Retinal pigment epithelial cell (primary cell): ENCODE data around the gene POU2F1.

ENCODE experiments used
- DNase-seq: peaks from one replicate; pipeline ENCODE4 v3.0.0-alpha.2; 2010; ENCODE audit warnings: low read depth
- H3K4me3 ChIP-seq: 2 replicates; pipeline ENCODE4 v1.5.1; 2011; ENCODE audit warnings: mild to moderate bottlenecking, low read length, control low read depth, moderate library complexity
- TF ChIP-seq, protein P1 (sequence below): conservative IDR thresholded peaks from 2 replicates; pipeline ENCODE4 v1.5.1; 2011; ENCODE audit warnings: low read depth, low read length, control low read depth, inconsistent platforms

The POU2F1 gene

DNA sequence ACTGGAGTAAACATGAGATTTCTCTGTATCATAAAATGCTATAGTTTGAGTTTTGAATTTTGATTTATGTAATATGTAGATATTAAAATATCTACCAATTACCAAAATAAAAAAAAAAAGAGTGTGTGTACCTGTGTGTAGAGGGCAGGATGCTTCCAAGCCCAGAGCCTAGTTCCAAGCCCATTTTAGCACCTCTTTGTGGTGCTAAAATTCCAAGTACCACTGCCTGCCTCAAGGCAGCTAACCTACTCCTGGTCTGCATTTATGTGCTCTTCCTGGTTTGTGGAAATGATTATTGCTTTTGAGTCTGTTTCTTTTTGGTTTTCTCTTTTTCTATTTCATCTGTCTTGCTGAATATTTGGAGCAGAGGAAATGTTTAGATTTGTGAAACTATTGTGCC is 8.7 kb upstream of the POU2F1 start:
- TF ChIP-seq, protein P1, sequence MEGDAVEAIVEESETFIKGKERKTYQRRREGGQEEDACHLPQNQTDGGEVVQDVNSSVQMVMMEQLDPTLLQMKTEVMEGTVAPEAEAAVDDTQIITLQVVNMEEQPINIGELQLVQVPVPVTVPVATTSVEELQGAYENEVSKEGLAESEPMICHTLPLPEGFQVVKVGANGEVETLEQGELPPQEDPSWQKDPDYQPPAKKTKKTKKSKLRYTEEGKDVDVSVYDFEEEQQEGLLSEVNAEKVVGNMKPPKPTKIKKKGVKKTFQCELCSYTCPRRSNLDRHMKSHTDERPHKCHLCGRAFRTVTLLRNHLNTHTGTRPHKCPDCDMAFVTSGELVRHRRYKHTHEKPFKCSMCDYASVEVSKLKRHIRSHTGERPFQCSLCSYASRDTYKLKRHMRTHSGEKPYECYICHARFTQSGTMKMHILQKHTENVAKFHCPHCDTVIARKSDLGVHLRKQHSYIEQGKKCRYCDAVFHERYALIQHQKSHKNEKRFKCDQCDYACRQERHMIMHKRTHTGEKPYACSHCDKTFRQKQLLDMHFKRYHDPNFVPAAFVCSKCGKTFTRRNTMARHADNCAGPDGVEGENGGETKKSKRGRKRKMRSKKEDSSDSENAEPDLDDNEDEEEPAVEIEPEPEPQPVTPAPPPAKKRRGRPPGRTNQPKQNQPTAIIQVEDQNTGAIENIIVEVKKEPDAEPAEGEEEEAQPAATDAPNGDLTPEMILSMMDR, result no peak
- no peak for DNase-seq
- H3K4me3 ChIP-seq, result no peak overlapping the region

DNA sequence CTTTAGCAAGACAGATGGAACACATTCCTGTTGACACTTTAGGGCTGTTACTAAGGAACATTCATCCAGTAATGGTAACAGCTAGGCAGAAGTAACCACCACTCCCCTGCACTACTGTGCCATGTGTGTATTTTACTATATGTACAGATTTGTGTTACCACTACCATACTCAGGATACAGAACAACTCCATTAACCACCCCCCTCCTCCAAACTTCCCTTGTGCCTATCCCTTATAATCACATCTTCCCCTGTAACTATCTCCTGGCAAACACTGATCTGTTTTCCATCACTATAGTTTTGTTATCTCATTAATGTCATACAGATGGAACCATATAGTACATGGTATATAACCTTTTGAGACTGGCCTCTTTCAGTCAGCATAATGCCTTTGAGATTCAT is 3.9 kb upstream of the POU2F1 start:
- no peak overlapping the region for H3K4me3 ChIP-seq
- no peak for DNase-seq
- TF ChIP-seq, protein P1, result no peak

DNA sequence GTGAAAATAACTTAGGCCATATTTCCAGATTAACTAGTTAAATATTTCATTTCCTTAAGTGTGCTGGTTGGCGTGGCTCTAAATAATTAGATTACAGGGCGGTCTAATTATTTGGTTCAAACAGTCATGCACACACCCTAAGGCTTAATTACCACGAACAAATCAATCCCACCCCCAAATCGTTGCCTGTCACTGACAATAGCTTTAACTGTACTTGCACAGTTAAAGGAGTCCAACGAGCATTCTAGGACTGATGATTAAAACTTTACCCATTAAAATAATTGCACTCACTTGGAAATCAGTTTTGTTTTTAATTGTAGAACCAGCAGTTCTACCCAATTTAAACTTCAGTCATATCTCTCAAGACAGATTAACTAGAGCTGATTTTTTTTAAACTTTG is 1.5 kb upstream of the POU2F1 start:
- TF ChIP-seq, protein P1, result no peak
- peak overlapping the region; percentile 90 for H3K4me3 ChIP-seq
- DNase-seq, result no peak

DNA sequence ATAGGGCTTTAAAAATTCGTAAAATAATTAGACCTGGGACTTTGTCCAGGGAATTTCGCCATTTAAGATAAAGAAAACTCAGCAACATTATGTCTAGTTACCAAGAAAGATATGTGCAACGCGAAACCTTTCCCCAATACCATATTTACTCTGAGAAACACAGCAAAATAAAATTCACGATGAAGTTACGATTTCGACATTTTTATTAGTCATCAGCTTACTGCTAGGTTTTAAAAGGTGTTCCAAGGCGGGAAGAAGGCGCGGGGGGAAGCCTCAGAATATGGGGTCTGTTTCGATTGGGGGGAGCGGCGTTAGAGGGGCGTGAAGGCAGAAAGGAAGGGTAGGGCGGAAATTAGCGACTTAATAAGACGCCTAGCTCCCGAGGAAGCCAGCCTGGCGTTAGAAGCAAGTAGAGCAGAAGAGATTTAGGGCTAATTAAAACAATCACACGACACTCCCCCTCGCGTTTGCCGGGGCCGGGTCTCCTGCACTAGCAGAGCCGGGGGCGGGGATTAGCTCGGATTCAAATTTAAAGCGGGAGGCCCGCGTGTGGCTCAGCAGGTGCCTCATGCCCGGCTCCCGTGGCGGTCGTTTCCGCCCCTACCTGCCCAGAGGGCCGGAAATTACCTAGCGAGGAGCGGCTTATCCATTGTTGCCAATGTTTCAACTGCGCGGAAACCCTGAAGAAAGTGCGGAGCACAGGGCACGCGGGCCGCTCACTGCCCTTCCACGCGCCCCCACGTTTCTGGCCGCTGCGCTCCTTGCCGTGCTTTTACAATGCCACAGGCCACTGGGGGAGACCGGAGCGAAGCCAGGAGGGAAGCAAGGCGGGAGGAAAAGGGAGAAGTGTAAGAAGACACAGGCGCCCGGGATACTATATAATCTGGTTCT is 795 bp upstream of the POU2F1 start:
- peak overlapping the region; percentile 90 for H3K4me3 ChIP-seq
- TF ChIP-seq, protein P1, result no peak
- peak; percentile 62 for DNase-seq

DNA sequence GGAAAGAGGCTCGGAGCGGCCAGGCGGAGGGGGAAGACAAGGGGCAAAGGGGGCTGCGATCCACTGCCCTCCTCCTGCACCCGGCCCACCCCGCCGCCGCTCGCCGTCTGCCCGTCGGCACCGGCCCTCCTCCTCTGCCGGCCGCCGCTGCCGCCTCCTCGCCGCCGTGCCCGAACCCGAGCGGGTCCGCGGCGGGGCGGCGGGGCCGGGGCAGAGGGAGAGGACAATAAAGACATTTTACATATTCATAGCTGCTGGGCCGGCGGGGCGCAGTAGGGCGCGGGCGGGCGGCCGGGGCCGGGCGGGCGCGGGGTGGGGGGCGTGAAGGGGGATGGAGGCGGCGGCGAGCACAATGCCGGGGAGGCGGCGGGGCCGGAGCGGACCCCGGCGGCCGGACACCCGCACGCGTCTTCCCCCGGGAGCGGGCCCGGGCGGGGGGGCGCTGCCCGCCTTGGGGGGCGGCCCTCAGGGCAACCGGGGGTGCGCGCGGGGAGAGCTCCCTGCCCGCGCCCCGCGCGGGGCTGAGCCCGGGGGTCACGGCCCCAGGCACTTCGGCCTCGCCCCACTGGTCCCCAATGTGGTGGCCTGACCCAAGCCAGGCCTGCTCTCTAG is 546 bp downstream of the POU2F1 start:
- TF ChIP-seq, protein P1, result no peak
- H3K4me3 ChIP-seq, result peak overlapping the region; percentile 74
- no peak for DNase-seq

DNA sequence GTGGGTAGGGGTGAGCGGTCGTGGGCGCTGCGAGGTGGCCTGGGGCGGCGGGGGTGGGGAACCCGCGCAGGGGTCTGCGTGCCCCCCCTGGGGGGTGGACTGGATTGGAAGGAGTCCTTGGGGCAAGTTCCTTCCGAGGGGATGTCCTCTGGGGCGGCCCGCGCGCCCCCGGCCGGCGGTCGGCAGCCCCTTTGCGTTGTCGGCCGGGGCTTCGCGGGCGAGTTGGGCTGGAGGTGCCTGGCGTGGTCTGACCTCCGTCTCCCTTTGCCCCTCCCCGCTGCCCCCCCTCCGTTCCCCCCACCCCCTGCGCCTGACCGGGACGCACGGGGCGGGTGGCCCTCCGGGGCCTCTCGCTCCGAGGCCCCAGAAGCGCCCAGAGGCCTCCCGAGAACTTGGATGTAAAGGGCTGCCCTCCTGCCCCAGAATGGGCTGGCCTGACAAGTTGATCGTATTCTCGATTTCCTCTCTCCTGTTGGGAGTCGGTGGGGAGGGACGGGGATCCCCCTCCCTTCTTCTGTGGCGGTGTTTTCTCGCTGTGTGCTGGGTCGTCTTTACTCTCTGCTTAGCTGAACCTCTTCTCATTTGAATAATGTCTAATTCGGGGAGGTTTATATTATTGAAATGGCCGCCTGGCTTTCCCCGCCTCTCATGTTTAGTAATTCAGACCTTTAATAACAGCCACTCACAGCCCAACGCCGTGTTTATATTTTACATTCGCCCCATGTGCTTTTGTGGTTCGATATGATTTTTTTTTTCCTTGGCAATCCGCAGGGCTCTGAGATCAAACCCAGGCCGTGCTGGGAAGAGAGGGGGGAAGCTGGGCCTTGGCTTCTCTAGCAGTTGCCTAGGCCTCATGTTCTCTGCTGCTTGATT is 1.3 kb downstream of the POU2F1 start:
- H3K4me3 ChIP-seq, result peak overlapping the region; percentile 74

More for the DNA sequence above, 1.3 kb downstream of the POU2F1 start:
- no peak for DNase-seq
- TF ChIP-seq, protein P1, result no peak
